ENCODE data around the gene SPRING1. TPM values are rescaled to one million over a fixed set of nuclear protein-coding genes. Genes with fewer than 3 reads are reported as not detected.

Gene SPRING1
- total RNA-seq, 1 donor from 2014 or later, result 9.1 TPM

- no peak for TF ChIP-seq CTCF (IDR thresholded peaks at IDR 0.05)
- no peak for TF ChIP-seq POLR2AphosphoS5 (IDR thresholded peaks at IDR 0.05; ENCODE audit: insufficient read depth in 1 of 2, low read depth in 1 of 2)
- TF ChIP-seq POLR2A (IDR thresholded peaks at IDR 0.05), result no peak
- no peaks in the 10 kb centered on the region for H3K9me3 ChIP-seq
- no peak for DNase-seq (ENCODE audit: extremely low spot score in 2 of 2)
- H3K36me3 ChIP-seq, result peaks cover 0 to 8% of the 10 kb centered on the region in 2 donors
- no peaks in the 10 kb centered on the region for H3K27me3 ChIP-seq
- no peak overlapping the region for H3K27ac ChIP-seq
- H3K4me3 ChIP-seq, result no peak overlapping the region
- intact Hi-C loops (cut with DNase I), result no loop called here
- H3K4me1 ChIP-seq, result peaks cover 6% of the 10 kb centered on the region
Observed at GRCh38 chr12:116726694-116727093, 11.2 kb downstream of the SPRING1 start.

- no peak for DNase-seq (ENCODE audit: extremely low spot score in 2 of 2)
- H3K9me3 ChIP-seq, result no peaks in the 10 kb centered on the region
- H3K27me3 ChIP-seq, result no peaks in the 10 kb centered on the region
- H3K4me1 ChIP-seq, result peaks cover 6% of the 10 kb centered on the region
- peaks cover 0 to 8% of the 10 kb centered on the region in 2 donors for H3K36me3 ChIP-seq
- intact Hi-C loops (cut with DNase I), result no loop called here
- H3K4me3 ChIP-seq, result no peak overlapping the region
- TF ChIP-seq POLR2AphosphoS5 (IDR thresholded peaks at IDR 0.05; ENCODE audit: insufficient read depth in 1 of 2, low read depth in 1 of 2) (no peak), POLR2A (IDR thresholded peaks at IDR 0.05) (no peak), CTCF (IDR thresholded peaks at IDR 0.05) (no peak)
- no peak overlapping the region for H3K27ac ChIP-seq
Observed at GRCh38 chr12:116722245-116722644, 15.6 kb downstream of the SPRING1 start.

GRCh38 chr12:116719731-116720528 is 17.9 kb downstream of the SPRING1 start:
- H3K36me3 ChIP-seq, result peaks cover 0 to 19% of the 10 kb centered on the region in 2 donors
- TF ChIP-seq CTCF (IDR thresholded peaks at IDR 0.05), result no peak
- no peak for TF ChIP-seq POLR2AphosphoS5 (IDR thresholded peaks at IDR 0.05; ENCODE audit: insufficient read depth in 1 of 2, low read depth in 1 of 2)
- no peak for TF ChIP-seq POLR2A (IDR thresholded peaks at IDR 0.05)
- no peak for DNase-seq (ENCODE audit: extremely low spot score in 2 of 2)
- H3K4me1 ChIP-seq, result no peaks in the 10 kb centered on the region
- intact Hi-C loops (cut with DNase I), result no loop called here
- no peak overlapping the region for H3K4me3 ChIP-seq
- no peaks in the 10 kb centered on the region for H3K9me3 ChIP-seq
- H3K27ac ChIP-seq, result no peak overlapping the region
- H3K27me3 ChIP-seq, result no peaks in the 10 kb centered on the region

GRCh38 chr12:116718655-116719454 is 19.0 kb downstream of the SPRING1 start:
- DNase-seq (ENCODE audit: extremely low spot score in 2 of 2), result no peak
- Histone ChIP-seq H3K9me3 (no peaks in the 10 kb centered on the region), H3K4me3 (no peak overlapping the region), H3K4me1 (peaks cover 7% of the 10 kb centered on the region), H3K27me3 (no peaks in the 10 kb centered on the region), H3K36me3 (peaks cover 0 to 19% of the 10 kb centered on the region in 2 donors), H3K27ac (no peak overlapping the region)
- TF ChIP-seq CTCF (IDR thresholded peaks at IDR 0.05) (no peak), POLR2AphosphoS5 (IDR thresholded peaks at IDR 0.05; ENCODE audit: insufficient read depth in 1 of 2, low read depth in 1 of 2) (no peak), POLR2A (IDR thresholded peaks at IDR 0.05) (no peak)
- intact Hi-C loops (cut with DNase I), result no loop called here

Measured in vagina (tissue), 2 donors.